Small intestine (tissue), 7 donors: ENCODE measurements around the gene SYNE1. TPM values are rescaled to one million over a fixed set of nuclear protein-coding genes. Genes with fewer than 3 reads are reported as not detected.

Source experiments
- DNase-seq, 2 donors: peaks; one replicate each; pipeline versions ENCODE4 v3.0.0 to v3.0.0-alpha.2; 2013
- FAIRE-seq: peaks from 2 replicates; lab custom pipeline; 2012; peaks lifted over from hg19 to GRCh38; lab: Jason Lieb, UNC
- H3K27ac ChIP-seq, 3 donors: one replicate each; pipeline ENCODE4 v1.5.1; 2013; ENCODE audit warnings: low read length in 2 of 3, mild to moderate bottlenecking in 2 of 3, control low read depth in 1 of 3, inconsistent platforms in 1 of 3, low read depth in 1 of 3, moderate library complexity in 1 of 3
- H3K27me3 ChIP-seq, 3 donors: one replicate each; pipeline ENCODE4 v1.6.1; 2013; ENCODE audit warnings: low read length in 3 of 3, inconsistent platforms in 1 of 3; ENCODE audit not compliant: control insufficient read depth in 3 of 3, insufficient read depth in 3 of 3
- H3K36me3 ChIP-seq, 3 donors: one replicate each; pipeline ENCODE4 v1.6.1; 2013; ENCODE audit warnings: low read length in 3 of 3, inconsistent platforms in 1 of 3, low read depth in 1 of 3, mild to moderate bottlenecking in 1 of 3, moderate library complexity in 1 of 3; ENCODE audit not compliant: control insufficient read depth in 3 of 3, insufficient read depth in 2 of 3
- H3K4me1 ChIP-seq, 3 donors: one replicate each; pipeline ENCODE4 v1.6.1; 2013; ENCODE audit warnings: low read length in 2 of 3, inconsistent platforms in 1 of 3, low read depth in 1 of 3, mild to moderate bottlenecking in 1 of 3, moderate library complexity in 1 of 3; ENCODE audit not compliant: control insufficient read depth in 3 of 3, insufficient read depth in 2 of 3
- H3K4me3 ChIP-seq, 3 donors: one replicate each; pipeline ENCODE4 v1.5.1; 2013; ENCODE audit warnings: low read length in 3 of 3, control low read depth in 1 of 3, inconsistent platforms in 1 of 3, low read depth in 1 of 3, mild to moderate bottlenecking in 1 of 3, moderate library complexity in 1 of 3
- H3K9me3 ChIP-seq, 2 donors: one replicate each; pipeline ENCODE4 v1.6.1; 2013; ENCODE audit warnings: low read depth in 1 of 2, low read length in 1 of 2; ENCODE audit not compliant: control insufficient read depth in 2 of 2, insufficient read depth in 1 of 2
- WGBS, 3 donors: extraction: QIAGEN DNeasy Blood & Tissue Kit; methylation state at CpG; one replicate each; pipeline ENCODE4 v1.1.7; 2013; 5-methylcytosine and 5-hydroxymethylcytosine counted together
- polyA plus RNA-seq, 4 donors: library from polyadenylated mRNA; stranded (reverse) in 3 of 4; unstranded in 1 of 4; fragments of 200-250 nt in 3 of 4; fragments of 120-200 nt in 1 of 4; gene quantifications; one replicate each; pipeline versions ENCODE4 v1.2.1 to v1.2.3, GENCODE V29; 2013
- donor health status: healthy with polysubstance abuse.
- donor health status: control.
- donor health status: control.
- donor health status: Bipolar disorder and iron deficiency.
- donor health status: healthy.

SYNE1 gene
- polyA plus RNA-seq, 4 donors = 4.0 to 18.9 (median 9.1) TPM

- peaks cover 0 to 2% (median 0%) of the 10 kb centered on the region in 3 donors for H3K36me3 ChIP-seq
- H3K27me3 ChIP-seq = no peaks in the 10 kb centered on the region
- H3K27ac ChIP-seq = no peak overlapping the region
- no peaks in the 10 kb centered on the region for H3K4me1 ChIP-seq
- FAIRE-seq = no peak
- no peak overlapping the region for H3K4me3 ChIP-seq
- DNase-seq = no peak
- 75 to 83% (median 77%) methylated on average over 6 of the region's 6 CpGs for WGBS, 3 donors
- no peaks in the 10 kb centered on the region for H3K9me3 ChIP-seq
These were observed 245.8 kb downstream of the SYNE1 start for GRCh38 chr6:152391179-152391880.

- whole genome bisulfite sequencing, 3 donors = 66 to 82% (median 80%) methylated on average over 6 of the region's 6 CpGs
These were observed 250.1 kb downstream of the SYNE1 start for GRCh38 chr6:152387091-152387490.

GRCh38 chr6:152386131-152386530 lies 251.0 kb downstream of the SYNE1 start:
- Histone ChIP-seq H3K4me3 (no peak overlapping the region), H3K4me1 (no peaks in the 10 kb centered on the region), H3K27ac (no peak overlapping the region), H3K27me3 (no peaks in the 10 kb centered on the region), H3K36me3 (peaks cover 0 to under 1% (median 0%) of the 10 kb centered on the region in 3 donors), H3K9me3 (no peaks in the 10 kb centered on the region)
- FAIRE-seq (no peak), DNase-seq (no peak)
- WGBS, 3 donors = 13 to 47% (median 20%) methylated on average over 2 of the region's 2 CpGs

More at GRCh38 chr6:152387091-152387490, 250.1 kb downstream of the SYNE1 start:
- no peak for FAIRE-seq
- Histone ChIP-seq H3K36me3 (peaks cover 0 to 2% (median 0%) of the 10 kb centered on the region in 3 donors), H3K9me3 (no peaks in the 10 kb centered on the region), H3K27me3 (no peaks in the 10 kb centered on the region), H3K27ac (no peak overlapping the region), H3K4me3 (no peak overlapping the region), H3K4me1 (no peaks in the 10 kb centered on the region)
- DNase-seq = no peak

DNA sequence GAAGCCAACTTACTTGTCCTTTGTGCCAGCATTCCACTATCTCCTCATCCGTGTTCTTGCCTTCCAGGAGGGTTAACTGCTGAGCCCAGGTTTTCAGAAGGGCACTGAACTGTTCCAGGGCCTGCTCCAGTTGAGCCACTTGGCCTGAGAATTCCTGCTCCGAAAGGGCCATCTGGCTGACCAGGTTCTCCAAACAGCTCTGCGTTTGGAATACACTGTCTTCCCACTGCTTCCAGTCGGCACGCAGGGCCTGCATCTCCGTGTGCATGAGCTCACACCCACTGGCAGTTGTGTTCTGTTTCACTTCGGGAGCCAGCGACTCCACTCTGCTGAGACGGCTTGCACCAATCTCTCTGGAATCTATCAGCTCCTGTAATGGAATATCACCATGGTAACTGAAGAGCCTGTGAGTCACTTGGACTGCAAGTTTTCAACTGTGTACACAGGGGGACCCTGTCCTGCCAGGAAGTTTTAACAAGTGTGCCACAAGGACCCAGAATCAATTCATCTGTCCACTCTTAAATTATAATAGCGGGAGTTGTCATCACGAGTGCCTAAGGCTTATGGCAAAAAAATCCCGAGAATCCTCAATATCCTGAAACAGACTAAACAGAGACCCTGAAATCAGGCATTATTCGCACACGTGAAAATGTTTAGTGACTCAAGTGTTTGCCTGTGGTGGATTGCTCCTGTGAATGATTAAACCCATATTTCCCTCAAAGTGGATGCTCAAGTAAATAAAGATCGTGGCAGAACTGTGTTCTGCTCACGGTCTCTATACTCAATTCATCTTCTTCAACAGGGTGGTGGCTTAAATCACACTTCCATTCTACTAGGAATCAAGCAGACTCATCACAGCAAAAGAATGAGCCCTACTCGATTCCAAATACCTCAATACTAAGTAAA lies 255.9 kb downstream of the SYNE1 start:
- Histone ChIP-seq H3K4me3 (peak overlapping the region in 1 of 3 donors; percentile 39), H3K27me3 (no peaks in the 10 kb centered on the region), H3K4me1 (peaks cover 0 to 3% (median 0%) of the 10 kb centered on the region in 3 donors), H3K9me3 (no peaks in the 10 kb centered on the region), H3K27ac (peak overlapping the region in 2 of 3 donors; percentile 82 to 97), H3K36me3 (no peaks in the 10 kb centered on the region)
- FAIRE-seq (no peak), DNase-seq (peak; percentile 18 to 82)
- WGBS, 3 donors = 11 to 25% (median 21%) methylated on average over 17 of the region's 17 CpGs

- peak overlapping the region; percentile 32 to 89 (median 82) for H3K27ac ChIP-seq
- H3K4me3 ChIP-seq = peak overlapping the region in 1 of 3 donors; percentile 39
- peaks cover 0 to 3% (median 0%) of the 10 kb centered on the region in 3 donors for H3K4me1 ChIP-seq
- H3K9me3 ChIP-seq = no peaks in the 10 kb centered on the region
- peaks cover 0 to 3% (median 0%) of the 10 kb centered on the region in 3 donors for H3K36me3 ChIP-seq
- WGBS, 3 donors = 19 to 30% (median 28%) methylated on average over 5 of the region's 5 CpGs
- no peaks in the 10 kb centered on the region for H3K27me3 ChIP-seq
- FAIRE-seq (no peak), DNase-seq (peak in 1 of 2 donors; percentile 56)
These were observed 256.8 kb downstream of the SYNE1 start for GRCh38 chr6:152380351-152380767.

DNA sequence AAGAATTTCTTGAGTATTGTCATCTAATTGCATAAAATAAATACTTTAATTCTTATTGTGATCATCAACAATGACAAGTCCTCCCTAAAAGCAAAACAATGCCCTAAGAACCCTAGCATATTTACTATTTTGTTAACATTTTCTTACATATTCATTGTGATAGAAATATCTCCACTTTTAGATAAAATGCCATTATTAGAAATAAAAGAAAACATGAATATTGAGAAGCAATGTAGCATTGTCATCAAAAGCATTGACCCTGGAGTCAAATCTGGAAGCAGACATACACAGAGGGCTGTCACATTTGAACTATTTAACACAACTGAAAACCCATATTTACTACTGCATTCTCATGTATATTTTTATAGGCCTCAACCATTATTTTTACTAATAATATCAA lies 257.7 kb downstream of the SYNE1 start:
- Histone ChIP-seq H3K27ac (no peak overlapping the region), H3K4me3 (no peak overlapping the region), H3K9me3 (no peaks in the 10 kb centered on the region), H3K4me1 (peaks cover 0 to 3% (median 0%) of the 10 kb centered on the region in 3 donors), H3K27me3 (no peaks in the 10 kb centered on the region), H3K36me3 (peaks cover 0 to 3% (median 0%) of the 10 kb centered on the region in 3 donors)
- FAIRE-seq = no peak
- DNase-seq = no peak

DNA sequence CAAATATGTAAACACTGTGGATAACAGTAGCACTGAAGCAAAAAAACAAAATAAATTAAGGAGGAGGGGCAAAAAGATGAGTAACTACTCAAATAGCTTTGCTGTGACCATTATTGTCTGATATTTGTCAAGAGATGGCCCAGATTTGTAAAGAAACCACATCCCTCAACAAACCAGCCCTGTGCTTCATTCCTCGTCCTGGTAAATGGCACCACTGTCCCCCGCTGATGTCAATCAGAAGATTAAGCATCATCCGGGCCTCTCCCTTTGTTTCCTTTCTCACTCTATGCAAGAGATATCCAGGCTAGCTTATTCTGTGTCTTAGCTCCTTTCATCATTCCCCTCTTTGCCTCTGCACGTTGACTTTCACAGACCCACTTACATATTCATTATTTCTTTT lies 259.0 kb downstream of the SYNE1 start:
- WGBS, 3 donors = 65 to 78% (median 76%) methylated on average over 4 of the region's 4 CpGs
- Histone ChIP-seq H3K27ac (peak overlapping the region in 1 of 3 donors; percentile 22), H3K27me3 (no peaks in the 10 kb centered on the region), H3K9me3 (no peaks in the 10 kb centered on the region), H3K4me3 (no peak overlapping the region), H3K36me3 (peaks cover 0 to 3% (median 0%) of the 10 kb centered on the region in 3 donors), H3K4me1 (peaks cover 0 to 3% (median 0%) of the 10 kb centered on the region in 3 donors)
- no peak for FAIRE-seq
- no peak for DNase-seq

DNA sequence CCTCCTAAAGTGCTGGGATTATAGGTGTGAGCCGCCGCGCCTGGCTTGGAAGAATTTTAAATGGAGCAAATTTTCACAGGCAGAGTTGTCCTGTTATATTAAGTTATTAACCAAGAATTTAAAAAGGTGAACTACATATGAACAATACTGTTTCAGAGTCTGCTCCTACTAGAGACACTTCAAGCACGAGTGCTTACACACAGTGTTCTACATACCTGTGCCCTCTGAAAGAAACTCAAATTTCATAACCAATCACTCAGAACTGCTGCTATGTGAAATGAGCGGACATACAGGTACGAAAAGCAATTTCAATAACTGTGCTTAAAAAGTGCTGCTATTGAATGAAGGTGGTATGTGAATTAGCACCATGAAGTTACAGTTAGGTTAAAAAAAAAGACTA lies 262.0 kb downstream of the SYNE1 start:
- Histone ChIP-seq H3K9me3 (no peaks in the 10 kb centered on the region), H3K36me3 (peaks cover 0 to 3% (median 0%) of the 10 kb centered on the region in 3 donors), H3K27ac (no peak overlapping the region), H3K4me3 (no peak overlapping the region), H3K4me1 (peaks cover 0 to 3% (median 0%) of the 10 kb centered on the region in 3 donors), H3K27me3 (no peaks in the 10 kb centered on the region)
- WGBS, 3 donors = 91 to 95% (median 94%) methylated on average over 6 of the region's 6 CpGs
- no peak for DNase-seq
- FAIRE-seq = no peak
